Spinal cord (tissue), 10 donors: ENCODE measurements around the gene RASGRP2. TPM values are rescaled to one million over a fixed set of nuclear protein-coding genes. Genes with fewer than 3 reads are reported as not detected.
A peak's percentile ranks its signal among the peaks of the same experiment; 100 is the strongest.

ENCODE experiments used
- DNase-seq, 6 donors: peaks; one replicate each; pipeline versions ENCODE4 v3.0.0 to v3.0.0-alpha.2; 2013 to 2015; ENCODE audit warnings: low spot score in 6 of 6, low read depth in 4 of 6
- H3K27ac ChIP-seq: one replicate; pipeline ENCODE4 v1.5.1; 2013; ENCODE audit warnings: low read depth, low read length, control low read depth
- H3K27me3 ChIP-seq: one replicate; pipeline ENCODE4 v1.6.1; 2013; ENCODE audit warnings: low read length; ENCODE audit not compliant: control insufficient read depth, insufficient read depth
- H3K36me3 ChIP-seq: one replicate; pipeline ENCODE4 v1.6.1; 2013; ENCODE audit warnings: low read length; ENCODE audit not compliant: control insufficient read depth, insufficient read depth
- H3K4me1 ChIP-seq: one replicate; pipeline ENCODE4 v1.6.1; 2013; ENCODE audit warnings: low read length; ENCODE audit not compliant: control insufficient read depth, insufficient read depth
- H3K4me3 ChIP-seq: one replicate; pipeline ENCODE4 v1.5.1; 2013; ENCODE audit warnings: low read depth, low read length, control low read depth
- H3K9me3 ChIP-seq: one replicate; pipeline ENCODE4 v1.6.1; 2013; ENCODE audit warnings: low read length; ENCODE audit not compliant: control insufficient read depth, insufficient read depth
- WGBS: methylation state at CpG from one replicate; pipeline ENCODE4 v1.1.5; 2013; ENCODE audit warnings: missing lambda C conversion rate; ENCODE audit not compliant: insufficient coverage; 5-methylcytosine and 5-hydroxymethylcytosine counted together
- polyA plus RNA-seq, 2 donors: library from polyadenylated mRNA; unstranded; fragments of 120-200 nt; gene quantifications; one replicate each; pipeline ENCODE4 v1.2.1, GENCODE V29; 2013; ENCODE audit not compliant: insufficient read length in 2 of 2
- total RNA-seq, 2 donors: library from RNA; depleted of rRNA in 1 of 2; stranded (reverse); fragments of 120-200 nt in 1 of 2; fragments of >200 nt in 1 of 2; gene quantifications; one replicate each; pipeline versions ENCODE4 v1.2.3 to v1.2.4, GENCODE V29; 2013 to 2014
- donor health status: healthy.

RASGRP2 gene
- total and polyA plus RNA-seq, 4 donors: 18.8 to 87.3 (median 41.2) TPM

GRCh38 chr11:64728757-64729365, 15.1 kb downstream of the RASGRP2 start:
- H3K4me1 ChIP-seq: peaks cover 31% of the 10 kb centered on the region
- 86% methylated on average over 5 of the region's 11 CpGs for WGBS
- H3K36me3 ChIP-seq: peaks cover 8% of the 10 kb centered on the region
- H3K9me3 ChIP-seq: no peaks in the 10 kb centered on the region
- no peak for DNase-seq
- H3K27ac ChIP-seq: no peak overlapping the region
- H3K4me3 ChIP-seq: no peak overlapping the region
- H3K27me3 ChIP-seq: no peaks in the 10 kb centered on the region

GRCh38 chr11:64726867-64727530, 16.9 kb downstream of the RASGRP2 start:
- H3K4me1 ChIP-seq: peaks cover 42% of the 10 kb centered on the region
- H3K27me3 ChIP-seq: no peaks in the 10 kb centered on the region
- peaks cover 8% of the 10 kb centered on the region for H3K36me3 ChIP-seq
- WGBS: 60% methylated on average over 2 of the region's 7 CpGs
- H3K4me3 ChIP-seq: no peak overlapping the region
- DNase-seq: no peak
- H3K27ac ChIP-seq: no peak overlapping the region
- H3K9me3 ChIP-seq: no peaks in the 10 kb centered on the region

GRCh38 chr11:64726211-64726641, 17.7 kb downstream of the RASGRP2 start:
- Histone ChIP-seq H3K27me3 (no peaks in the 10 kb centered on the region), H3K36me3 (peaks cover 9% of the 10 kb centered on the region), H3K4me1 (peaks cover 50% of the 10 kb centered on the region), H3K27ac (no peak overlapping the region), H3K4me3 (no peak overlapping the region), H3K9me3 (no peaks in the 10 kb centered on the region)
- no peak for DNase-seq
- WGBS: 23% methylated on average over 5 of the region's 9 CpGs

- Histone ChIP-seq H3K27me3 (no peaks in the 10 kb centered on the region), H3K9me3 (no peaks in the 10 kb centered on the region), H3K36me3 (peaks cover 19% of the 10 kb centered on the region), H3K4me1 (peaks cover 61% of the 10 kb centered on the region), H3K4me3 (no peak overlapping the region), H3K27ac (no peak overlapping the region)
- WGBS: 62% methylated on average over 6 of the region's 7 CpGs
- DNase-seq: no peak
Observed at GRCh38 chr11:64724863-64725532, 18.9 kb downstream of the RASGRP2 start.

GRCh38 chr11:64723907-64724862, 19.8 kb downstream of the RASGRP2 start:
- Histone ChIP-seq H3K27ac (peak overlapping the region; percentile 78), H3K4me1 (peaks cover 65% of the 10 kb centered on the region), H3K36me3 (peaks cover 24% of the 10 kb centered on the region), H3K4me3 (peak overlapping the region; percentile 55), H3K9me3 (no peaks in the 10 kb centered on the region), H3K27me3 (no peaks in the 10 kb centered on the region)
- 27% methylated on average over 3 of the region's 9 CpGs for WGBS
- DNase-seq: peak in 1 of 6 donors; percentile 60

GRCh38 chr11:64723117-64723906, 20.6 kb downstream of the RASGRP2 start, which contains the start of gene NRXN2:
TSS of gene NRXN2 (minus strand) at chr11:64723197. CDS start at chr11:64713699, 9,498 bp downstream.
- H3K27me3 ChIP-seq: no peaks in the 10 kb centered on the region
- peak within 1 kb of the TSS; percentile 78 for H3K27ac ChIP-seq
- DNase-seq: peak; percentile 72 to 98 (median 88)

GRCh38 chr11:64722141-64723065, 21.5 kb downstream of the RASGRP2 start:
- peak overlapping the region; percentile 49 for H3K27ac ChIP-seq
- DNase-seq: peak in 2 of 6 donors; percentile 60 to 73
- H3K4me3 ChIP-seq: peak overlapping the region; percentile 44
- peaks cover 29% of the 10 kb centered on the region for H3K36me3 ChIP-seq
- no peaks in the 10 kb centered on the region for H3K9me3 ChIP-seq
- H3K27me3 ChIP-seq: no peaks in the 10 kb centered on the region
- 9% methylated on average over 14 of the region's 36 CpGs for WGBS
- H3K4me1 ChIP-seq: peaks cover 76% of the 10 kb centered on the region

More at GRCh38 chr11:64723117-64723906, 20.6 kb downstream of the RASGRP2 start, which contains the start of gene NRXN2:
- 3% methylated on average over 62 of the region's 66 CpGs for WGBS
- H3K4me1 ChIP-seq: peaks cover 67% of the 10 kb centered on the region
- peak within 1 kb of the TSS; percentile 55 for H3K4me3 ChIP-seq
- peaks cover 22% of the 10 kb centered on the region for H3K36me3 ChIP-seq
- no peaks in the 10 kb centered on the region for H3K9me3 ChIP-seq

GRCh38 chr11:64721359-64721699, 22.6 kb downstream of the RASGRP2 start:
- WGBS: no CpG with 5 or more reads among the region's 3 CpGs
- DNase-seq: no peak
- Histone ChIP-seq H3K27me3 (no peaks in the 10 kb centered on the region), H3K4me1 (peaks cover 84% of the 10 kb centered on the region), H3K27ac (no peak overlapping the region), H3K9me3 (no peaks in the 10 kb centered on the region), H3K4me3 (peak overlapping the region; percentile 44), H3K36me3 (peaks cover 34% of the 10 kb centered on the region)
